PC-9 (cell line): ENCODE data around the gene GNRHR. TPM values are rescaled to one million over a fixed set of nuclear protein-coding genes. Genes with fewer than 3 reads are reported as not detected.

ENCODE experiments used
- BruUV-seq: library from RNA; stranded (reverse); fragments of 400-500 nt; replicated peaks from 2 replicates; lab custom pipeline; 2021; lab: Mats Ljungman, UMichigan
- CTCF ChIA-PET: fragments of 300-600 bp; sonication (Branson Sonifier 250); formaldehyde crosslinking; loops from one replicate; lab custom pipeline; 2022; ENCODE audit warnings: antibody characterized with exemption; lab: Charles Lee
- POLR2A ChIA-PET: fragments of 300-600 bp; sonication (Branson Sonifier 250); formaldehyde crosslinking; loops from one replicate; lab custom pipeline; 2022; ENCODE audit warnings: antibody characterized with exemption; ENCODE audit not compliant: unreplicated experiment; lab: Charles Lee
- DNase-seq, 2 experiments: peaks; one replicate each; pipeline versions ENCODE4 v3.0.0 to v3.0.0-alpha.2; 2015 to 2022; ENCODE audit warnings: mixed read lengths in 1 of 2
- H2AFZ ChIP-seq: fragments of 200-600 bp; sonication (generic); 2 replicates; pipeline ENCODE4 v1.8.1; 2017; ENCODE audit warnings: antibody characterized with exemption
- H3F3A ChIP-seq: fragments of 200-600 bp; sonication (generic); 2 replicates; pipeline ENCODE4 v1.8.1; 2017; ENCODE audit warnings: antibody characterized with exemption, mild to moderate bottlenecking, low read depth; ENCODE audit not compliant: insufficient read depth
- H3K27ac ChIP-seq: fragments of 200-600 bp; sonication (generic); 2 replicates; pipeline ENCODE4 v1.6.1; 2016; ENCODE audit warnings: mixed run types
- H3K27me3 ChIP-seq: fragments of 200-600 bp; sonication (generic); 2 replicates; pipeline ENCODE4 v1.6.1; 2016; ENCODE audit warnings: low read depth, mixed run types; ENCODE audit not compliant: insufficient read depth
- H3K36me3 ChIP-seq: fragments of 200-600 bp; sonication (generic); 2 replicates; pipeline ENCODE4 v1.6.1; 2016; ENCODE audit warnings: low read depth, mixed run types
- H3K4me1 ChIP-seq: fragments of 200-600 bp; sonication (generic); replicated peaks from 2 replicates; pipeline ENCODE4 v1.6.1; 2016; ENCODE audit warnings: mixed run types; ENCODE audit not compliant: insufficient read depth
- H3K4me2 ChIP-seq: fragments of 200-600 bp; sonication (generic); 2 replicates; pipeline ENCODE4 v1.6.1; 2017; ENCODE audit warnings: mixed run types
- H3K4me3 ChIP-seq: fragments of 200-600 bp; sonication (generic); 2 replicates; pipeline ENCODE4 v1.6.1; 2016; ENCODE audit warnings: mixed run types
- H3K79me2 ChIP-seq: fragments of 200-600 bp; sonication (generic); 2 replicates; pipeline ENCODE4 v1.6.1; 2017; ENCODE audit warnings: low read depth, mixed run types
- H3K9me2 ChIP-seq: fragments of 200-600 bp; sonication (generic); 2 replicates; pipeline ENCODE4 v1.8.1; 2017; ENCODE audit warnings: mild to moderate bottlenecking; ENCODE audit not compliant: insufficient read depth
- H3K9me3 ChIP-seq: fragments of 200-600 bp; sonication (generic); 2 replicates; pipeline ENCODE4 v1.8.1; 2016; ENCODE audit warnings: low read depth; ENCODE audit not compliant: insufficient read depth
- H4K20me1 ChIP-seq: fragments of 200-600 bp; sonication (generic); 2 replicates; pipeline ENCODE4 v1.8.1; 2017; ENCODE audit not compliant: insufficient read depth
- CTCF ChIP-seq: fragments of 200-600 bp; sonication (generic); conservative IDR thresholded peaks from 2 replicates; pipeline ENCODE4 v1.6.1; 2017; ENCODE audit warnings: mixed run types, antibody characterized with exemption, mild to moderate bottlenecking, moderate library complexity
- EZH2 ChIP-seq: fragments of 200-600 bp; sonication (generic); IDR thresholded peaks from 2 replicates; pipeline ENCODE4 v1.8.0; 2017; ENCODE audit warnings: antibody characterized with exemption, low read depth
- intact Hi-C: fragments of 100-400 bp; cut with micrococcal nuclease; formaldehyde crosslinking; loops from one replicate; pipeline ENCODE4 v1.10.0; 2022; ENCODE audit not compliant: unreplicated experiment
- total RNA-seq: library from RNA; stranded (reverse); gene quantifications from 2 replicates; pipeline ENCODE4 v1.2.3, GENCODE V29; 2021

Gene GNRHR
- total RNA-seq, 1 experiment from 2014 or later, result not detected

- BruUV-seq, result no TSS peak
- TF ChIP-seq EZH2 (no peak), CTCF (no peak)
- Histone ChIP-seq H3K36me3 (no peaks in the 10 kb centered on the region), H3K79me2 (no peaks in the 10 kb centered on the region), H3K4me1 (no peaks in the 10 kb centered on the region), H3K9me2 (no peaks in the 10 kb centered on the region), H3K27me3 (no peaks in the 10 kb centered on the region), H3K27ac (no peak overlapping the region), H3F3A (no peaks in the 10 kb centered on the region), H3K9me3 (no peaks in the 10 kb centered on the region), H3K4me2 (no peak overlapping the region), H3K4me3 (no peak overlapping the region), H4K20me1 (no peaks in the 10 kb centered on the region), H2AFZ (no peak overlapping the region)
- ChIA-PET CTCF (no interaction called here), POLR2A (no interaction called here)
- intact Hi-C loops, result no loop called here
- no peak for DNase-seq
Observed at GRCh38 chr4:67787311-67787710, 33.1 kb upstream of the GNRHR start.

- Histone ChIP-seq H3K4me3 (no peak overlapping the region), H3K9me2 (no peaks in the 10 kb centered on the region), H3K79me2 (no peaks in the 10 kb centered on the region), H3K4me1 (no peaks in the 10 kb centered on the region), H3K9me3 (no peaks in the 10 kb centered on the region), H3K4me2 (no peak overlapping the region), H3K27ac (no peak overlapping the region), H4K20me1 (no peaks in the 10 kb centered on the region), H3K36me3 (no peaks in the 10 kb centered on the region), H3K27me3 (no peaks in the 10 kb centered on the region), H3F3A (no peaks in the 10 kb centered on the region), H2AFZ (no peak overlapping the region)
- intact Hi-C loops, result no loop called here
- no peak for DNase-seq
- no TSS peak for BruUV-seq
- CTCF ChIA-PET, result no interaction called here
- TF ChIP-seq EZH2 (no peak), CTCF (no peak)
- POLR2A ChIA-PET, result no interaction called here
Observed at GRCh38 chr4:67785528-67785927, 31.3 kb upstream of the GNRHR start.

- POLR2A ChIA-PET, result no interaction called here
- Histone ChIP-seq H3K27me3 (no peaks in the 10 kb centered on the region), H3K4me2 (no peak overlapping the region), H4K20me1 (no peaks in the 10 kb centered on the region), H2AFZ (no peak overlapping the region), H3K9me2 (no peaks in the 10 kb centered on the region), H3K36me3 (no peaks in the 10 kb centered on the region), H3K4me1 (no peaks in the 10 kb centered on the region), H3K27ac (no peak overlapping the region), H3K4me3 (no peak overlapping the region), H3F3A (no peaks in the 10 kb centered on the region), H3K9me3 (no peaks in the 10 kb centered on the region), H3K79me2 (no peaks in the 10 kb centered on the region)
- intact Hi-C loops, result no loop called here
- no TSS peak for BruUV-seq
- DNase-seq, result no peak
- CTCF ChIA-PET, result no interaction called here
- TF ChIP-seq CTCF (no peak), EZH2 (no peak)
Observed at GRCh38 chr4:67779631-67780030, 25.4 kb upstream of the GNRHR start.
